NCI-H460 (cell line): ENCODE results near the gene NECAB2. TPM values are rescaled to one million over a fixed set of nuclear protein-coding genes. Genes with fewer than 3 reads are reported as not detected.
"Not testable (repeated sequence)": the region's sequence is repeated elsewhere in the genome, so short reads cannot be mapped to it uniquely, and the experiment has no call there.

Experiments used
- DNase-seq: peaks from one replicate; pipeline ENCODE4 v3.0.0-alpha.2; 2016; ENCODE audit warnings: low read depth; ENCODE audit errors: extremely low read depth
- total RNA-seq: library from RNA; depleted of rRNA; stranded (reverse); fragments of >200 nt; shearing (Covaris generic); gene quantifications from 2 replicates; pipeline ENCODE4 v1.2.3, GENCODE V29; 2014

The NECAB2 gene
- total RNA-seq, 1 experiment from 2014 or later, result 1.1 TPM

GRCh38 chr16:83935858-83936255, 32.2 kb upstream of the NECAB2 start:
- DNase-seq, result no peak

GRCh38 chr16:83936581-83937165, 31.4 kb upstream of the NECAB2 start:
- no peak for DNase-seq

GRCh38 chr16:83937267-83937666, 30.8 kb upstream of the NECAB2 start:
- no peak for DNase-seq

GRCh38 chr16:83937922-83938885, 29.8 kb upstream of the NECAB2 start:
- DNase-seq, result no peak

- no peak for DNase-seq
Measured at GRCh38 chr16:83939266-83939855, 28.7 kb upstream of the NECAB2 start.

GRCh38 chr16:83940119-83940518, 27.9 kb upstream of the NECAB2 start:
- no peak for DNase-seq

- DNase-seq, result no peak
Measured at GRCh38 chr16:83940630-83941378, 27.2 kb upstream of the NECAB2 start.

GRCh38 chr16:83941546-83941945, 26.5 kb upstream of the NECAB2 start:
- DNase-seq, result not testable (repeated sequence)

GRCh38 chr16:83942074-83942473, 26.0 kb upstream of the NECAB2 start:
- DNase-seq, result no peak

- no peak for DNase-seq
Measured at GRCh38 chr16:83942815-83943515, 25.1 kb upstream of the NECAB2 start.

- DNase-seq, result no peak
Measured at GRCh38 chr16:83943516-83944050, 24.5 kb upstream of the NECAB2 start.

GRCh38 chr16:83945587-83945986, 22.5 kb upstream of the NECAB2 start:
- no peak for DNase-seq

- no peak for DNase-seq
Measured at GRCh38 chr16:83946154-83946780, 21.8 kb upstream of the NECAB2 start.

GRCh38 chr16:83946781-83947566, 21.1 kb upstream of the NECAB2 start:
- no peak for DNase-seq

- DNase-seq, result no peak
Measured at GRCh38 chr16:83947642-83948234, 20.3 kb upstream of the NECAB2 start.

GRCh38 chr16:83948914-83949723, 18.9 kb upstream of the NECAB2 start:
- DNase-seq, result no peak

- no peak for DNase-seq
Measured at GRCh38 chr16:83949724-83950001, 18.4 kb upstream of the NECAB2 start.
